Measurements from ENCODE around the gene PLCG2.

GRCh38 chr16:81926036-81926435 lies 146.9 kb downstream of the PLCG2 start:
- TF ChIP-seq YY1 (IDR thresholded peaks at IDR 0.05; ENCODE audit: low read depth), result no peak
- TF ChIP-seq, protein P1, sequence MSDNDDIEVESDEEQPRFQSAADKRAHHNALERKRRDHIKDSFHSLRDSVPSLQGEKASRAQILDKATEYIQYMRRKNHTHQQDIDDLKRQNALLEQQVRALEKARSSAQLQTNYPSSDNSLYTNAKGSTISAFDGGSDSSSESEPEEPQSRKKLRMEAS (IDR thresholded peaks at IDR 0.05), result no peak
- no peak for TF ChIP-seq CREB1 (IDR thresholded peaks at IDR 0.05; ENCODE audit: low read depth)
- TF ChIP-seq, protein P2, sequence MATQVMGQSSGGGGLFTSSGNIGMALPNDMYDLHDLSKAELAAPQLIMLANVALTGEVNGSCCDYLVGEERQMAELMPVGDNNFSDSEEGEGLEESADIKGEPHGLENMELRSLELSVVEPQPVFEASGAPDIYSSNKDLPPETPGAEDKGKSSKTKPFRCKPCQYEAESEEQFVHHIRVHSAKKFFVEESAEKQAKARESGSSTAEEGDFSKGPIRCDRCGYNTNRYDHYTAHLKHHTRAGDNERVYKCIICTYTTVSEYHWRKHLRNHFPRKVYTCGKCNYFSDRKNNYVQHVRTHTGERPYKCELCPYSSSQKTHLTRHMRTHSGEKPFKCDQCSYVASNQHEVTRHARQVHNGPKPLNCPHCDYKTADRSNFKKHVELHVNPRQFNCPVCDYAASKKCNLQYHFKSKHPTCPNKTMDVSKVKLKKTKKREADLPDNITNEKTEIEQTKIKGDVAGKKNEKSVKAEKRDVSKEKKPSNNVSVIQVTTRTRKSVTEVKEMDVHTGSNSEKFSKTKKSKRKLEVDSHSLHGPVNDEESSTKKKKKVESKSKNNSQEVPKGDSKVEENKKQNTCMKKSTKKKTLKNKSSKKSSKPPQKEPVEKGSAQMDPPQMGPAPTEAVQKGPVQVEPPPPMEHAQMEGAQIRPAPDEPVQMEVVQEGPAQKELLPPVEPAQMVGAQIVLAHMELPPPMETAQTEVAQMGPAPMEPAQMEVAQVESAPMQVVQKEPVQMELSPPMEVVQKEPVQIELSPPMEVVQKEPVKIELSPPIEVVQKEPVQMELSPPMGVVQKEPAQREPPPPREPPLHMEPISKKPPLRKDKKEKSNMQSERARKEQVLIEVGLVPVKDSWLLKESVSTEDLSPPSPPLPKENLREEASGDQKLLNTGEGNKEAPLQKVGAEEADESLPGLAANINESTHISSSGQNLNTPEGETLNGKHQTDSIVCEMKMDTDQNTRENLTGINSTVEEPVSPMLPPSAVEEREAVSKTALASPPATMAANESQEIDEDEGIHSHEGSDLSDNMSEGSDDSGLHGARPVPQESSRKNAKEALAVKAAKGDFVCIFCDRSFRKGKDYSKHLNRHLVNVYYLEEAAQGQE (IDR thresholded peaks at IDR 0.05; ENCODE audit: low read depth), result no peak
- TF ChIP-seq EGR1 (IDR thresholded peaks at IDR 0.05), result no peak
- no peak for TF ChIP-seq EP300 (IDR thresholded peaks at IDR 0.05; ENCODE audit: borderline replicate concordance)
